GM21515 (cell line): ENCODE measurements around the gene F10.
"Not testable (repeated sequence)": the region's sequence is repeated elsewhere in the genome, so short reads cannot be mapped to it uniquely, and the experiment has no call there.

Experiments used
- ATAC-seq: cut with Tn5 transposase; IDR thresholded peaks from one replicate; pipeline ENCODE4 v1.9.1; 2021; ENCODE audit not compliant: unreplicated experiment

The F10 gene

GRCh38 chr13:113151745-113152690 is 29.4 kb downstream of the F10 start:
- no peak for ATAC-seq

- ATAC-seq: peak; percentile 3
These were observed 30.0 kb downstream of the F10 start for GRCh38 chr13:113152691-113152983.

- ATAC-seq: peak; percentile 10
These were observed 30.6 kb downstream of the F10 start for GRCh38 chr13:113152984-113153809.

GRCh38 chr13:113153810-113154748 is 31.5 kb downstream of the F10 start:
- peak; percentile 52 for ATAC-seq

- no peak for ATAC-seq
These were observed 32.6 kb downstream of the F10 start for GRCh38 chr13:113155201-113155600.

- ATAC-seq: no peak
These were observed 33.5 kb downstream of the F10 start for GRCh38 chr13:113155982-113156655.

- ATAC-seq: no peak
These were observed 34.8 kb downstream of the F10 start for GRCh38 chr13:113157206-113157928.

GRCh38 chr13:113157929-113158747 is 35.5 kb downstream of the F10 start, which contains the start of gene PROZ:
Gene PROZ (plus strand): TSS chr13:113158648. CDS start chr13:113158661, 13 bp downstream.
- ATAC-seq: no peak

- no peak for ATAC-seq
These were observed 36.3 kb downstream of the F10 start for GRCh38 chr13:113158946-113159345.

- ATAC-seq: no peak
These were observed 37.1 kb downstream of the F10 start for GRCh38 chr13:113159701-113160100.

GRCh38 chr13:113160983-113161382 is 38.4 kb downstream of the F10 start:
- no peak for ATAC-seq

- no peak for ATAC-seq
These were observed 38.8 kb downstream of the F10 start for GRCh38 chr13:113161433-113161832.

- ATAC-seq: not testable (repeated sequence)
These were observed 39.4 kb downstream of the F10 start for GRCh38 chr13:113161975-113162374.

- ATAC-seq: no peak
These were observed 40.4 kb downstream of the F10 start for GRCh38 chr13:113162783-113163685.

- no peak for ATAC-seq
These were observed 41.9 kb downstream of the F10 start for GRCh38 chr13:113164492-113164891.

GRCh38 chr13:113166266-113166665 is 43.7 kb downstream of the F10 start:
- no peak for ATAC-seq

GRCh38 chr13:113166681-113167080 is 44.1 kb downstream of the F10 start:
- no peak for ATAC-seq

- no peak for ATAC-seq
These were observed 44.6 kb downstream of the F10 start for GRCh38 chr13:113167155-113167554.
